Measurements from ENCODE around the gene ALS2. TPM values are rescaled to one million over a fixed set of nuclear protein-coding genes. Genes with fewer than 3 reads are reported as not detected.
"Not testable (repeated sequence)": the region's sequence is repeated elsewhere in the genome, so short reads cannot be mapped to it uniquely, and the experiment has no call there.

The ALS2 gene
- 20.8 and 23.5 TPM in 2 replicates for total RNA-seq

DNA sequence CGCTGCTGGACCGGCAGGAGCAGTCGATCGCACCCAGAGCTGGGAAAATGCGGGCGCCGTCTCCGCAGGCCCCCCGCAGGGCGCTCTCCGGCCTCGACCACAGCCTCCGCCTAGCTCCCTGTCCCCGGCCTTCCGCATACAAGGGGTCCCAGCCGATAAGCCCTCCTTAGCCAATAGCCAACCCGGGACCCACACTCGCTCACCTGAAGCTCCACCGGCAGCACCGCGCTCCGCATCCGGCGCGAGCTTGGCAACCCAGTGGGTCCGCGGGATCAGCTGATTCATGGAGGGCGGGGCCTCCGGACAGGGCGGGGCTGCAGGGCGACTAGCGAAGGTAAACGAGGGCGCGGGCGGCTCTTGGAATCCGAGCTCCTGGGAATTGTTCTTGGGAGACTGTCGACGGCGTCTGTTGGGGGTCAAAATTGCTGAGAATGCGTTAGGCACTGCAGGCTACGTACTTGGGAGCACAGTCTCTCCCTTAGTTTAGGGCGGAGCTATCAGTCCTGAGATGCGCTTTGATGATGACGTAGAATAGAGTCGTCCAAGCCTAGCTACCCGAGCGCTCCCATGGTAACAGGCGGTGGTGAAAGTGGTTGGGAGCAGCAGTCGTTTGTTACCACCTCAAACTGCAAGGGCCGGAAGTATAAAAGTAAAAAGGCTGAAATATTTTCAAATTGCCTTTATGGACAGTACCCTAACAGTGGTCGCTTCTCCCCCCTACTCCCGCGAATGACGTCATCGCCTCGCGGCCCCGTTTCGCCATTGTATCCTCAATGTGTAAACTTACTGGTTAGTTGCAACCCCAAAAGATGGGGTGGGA, at the start of gene ALS2:
Gene ALS2 (minus strand): TSS at position 260 of the 820 bp plus-strand sequence. CDS start 12,048 bp downstream, outside the sequence.
- peak; percentile 89 for DNase-seq (ENCODE audit: extremely low read depth, low read depth, low spot score)

GRCh38 chr2:201828220-201828619, 47.5 kb upstream of the ALS2 start:
- no peak for DNase-seq (ENCODE audit: extremely low read depth, low read depth, low spot score)

- no peak for DNase-seq (ENCODE audit: extremely low read depth, low read depth, low spot score)
These were observed 46.9 kb upstream of the ALS2 start for GRCh38 chr2:201827621-201828020.

GRCh38 chr2:201824212-201824611, 43.5 kb upstream of the ALS2 start:
- no peak for DNase-seq (ENCODE audit: extremely low read depth, low read depth, low spot score)

DNA sequence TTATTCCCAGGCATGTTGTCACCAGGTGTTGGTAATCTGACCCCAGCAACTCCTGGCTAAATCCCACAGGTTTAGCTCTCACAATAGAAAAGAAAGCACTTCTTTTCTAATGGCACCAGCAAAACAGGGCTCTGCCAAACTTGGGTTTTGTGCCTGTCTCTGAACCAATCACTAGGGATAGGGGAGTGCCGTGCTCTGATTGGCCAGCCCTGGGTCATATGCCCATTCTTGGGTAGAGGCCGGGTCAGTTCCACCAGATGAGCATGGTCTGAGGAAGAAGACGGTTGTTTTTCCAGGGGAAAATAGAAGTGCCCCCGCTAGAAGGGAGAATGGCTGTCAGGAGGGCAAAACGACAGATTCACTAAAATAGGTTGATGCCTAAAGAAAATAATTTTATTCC, 40.3 kb upstream of the ALS2 start:
- DNase-seq (ENCODE audit: extremely low read depth, low read depth, low spot score), result no peak

GRCh38 chr2:201820383-201821007, 39.8 kb upstream of the ALS2 start:
- DNase-seq (ENCODE audit: extremely low read depth, low read depth, low spot score), result no peak

- DNase-seq (ENCODE audit: extremely low read depth, low read depth, low spot score), result no peak
These were observed 36.2 kb upstream of the ALS2 start for GRCh38 chr2:201816657-201817575.

DNA sequence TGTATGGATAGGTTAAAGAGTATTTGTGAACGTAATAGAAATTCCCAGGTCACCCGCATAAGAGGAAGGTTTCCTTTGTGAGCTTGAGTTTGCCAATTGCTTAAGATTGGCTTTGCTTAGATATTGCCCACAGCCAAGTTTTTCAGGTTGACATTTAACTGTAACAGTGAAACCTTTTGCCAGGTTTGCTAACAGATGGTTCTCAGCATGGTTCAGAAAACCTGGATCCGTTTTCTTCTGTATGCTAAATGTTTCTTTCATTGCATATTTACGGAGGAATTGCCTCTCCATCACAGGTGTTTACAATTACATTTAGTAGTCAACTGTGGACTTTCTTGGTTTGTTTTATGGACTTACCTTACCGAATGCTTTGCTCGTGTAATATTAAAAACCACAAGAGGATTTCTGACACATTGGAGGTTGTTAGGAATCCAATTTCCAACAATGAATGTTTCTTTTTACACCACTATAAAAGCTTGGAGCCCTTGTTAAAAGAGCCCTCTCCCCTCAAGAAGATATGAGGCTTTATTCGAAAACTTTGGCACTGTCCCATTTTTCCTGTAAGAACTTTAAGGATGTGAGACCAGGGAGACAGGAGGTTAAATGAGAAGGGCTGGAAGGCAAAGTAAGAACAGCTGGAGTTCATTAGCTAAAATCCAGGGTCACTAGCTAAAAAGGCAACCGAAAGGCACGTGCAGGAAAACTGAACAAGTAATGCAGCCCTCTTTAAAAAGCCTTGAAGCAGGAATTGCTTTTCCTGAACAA, 33.4 kb upstream of the ALS2 start:
- no peak for DNase-seq (ENCODE audit: extremely low read depth, low read depth, low spot score)

GRCh38 chr2:201810604-201811003, 29.9 kb upstream of the ALS2 start:
- not testable (repeated sequence) for DNase-seq (ENCODE audit: extremely low read depth, low read depth, low spot score)

DNA sequence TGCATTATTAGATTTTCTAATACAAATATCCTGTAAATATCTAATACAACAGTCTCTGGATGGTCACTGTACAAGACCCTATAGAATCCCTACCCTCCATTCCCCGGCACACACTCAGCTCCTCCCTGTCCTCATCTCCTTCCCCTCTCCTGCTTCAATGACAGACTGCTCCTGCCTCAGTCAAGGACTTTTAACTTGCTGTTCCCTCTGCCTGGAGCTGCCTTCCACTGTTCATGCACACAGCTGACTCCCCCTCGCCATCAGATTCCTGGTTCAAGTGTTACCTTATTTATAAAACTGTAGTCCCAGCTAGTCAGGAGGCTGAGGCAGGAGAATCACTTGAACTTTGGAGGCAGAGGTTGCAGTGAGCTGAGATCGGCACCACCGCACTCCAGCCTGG, 28.9 kb upstream of the ALS2 start:
- DNase-seq (ENCODE audit: extremely low read depth, low read depth, low spot score), result no peak

- no peak for DNase-seq (ENCODE audit: extremely low read depth, low read depth, low spot score)
These were observed 27.3 kb upstream of the ALS2 start for GRCh38 chr2:201808027-201808426.

- DNase-seq (ENCODE audit: extremely low read depth, low read depth, low spot score), result no peak
These were observed 26.8 kb upstream of the ALS2 start for GRCh38 chr2:201807452-201807999.

DNA sequence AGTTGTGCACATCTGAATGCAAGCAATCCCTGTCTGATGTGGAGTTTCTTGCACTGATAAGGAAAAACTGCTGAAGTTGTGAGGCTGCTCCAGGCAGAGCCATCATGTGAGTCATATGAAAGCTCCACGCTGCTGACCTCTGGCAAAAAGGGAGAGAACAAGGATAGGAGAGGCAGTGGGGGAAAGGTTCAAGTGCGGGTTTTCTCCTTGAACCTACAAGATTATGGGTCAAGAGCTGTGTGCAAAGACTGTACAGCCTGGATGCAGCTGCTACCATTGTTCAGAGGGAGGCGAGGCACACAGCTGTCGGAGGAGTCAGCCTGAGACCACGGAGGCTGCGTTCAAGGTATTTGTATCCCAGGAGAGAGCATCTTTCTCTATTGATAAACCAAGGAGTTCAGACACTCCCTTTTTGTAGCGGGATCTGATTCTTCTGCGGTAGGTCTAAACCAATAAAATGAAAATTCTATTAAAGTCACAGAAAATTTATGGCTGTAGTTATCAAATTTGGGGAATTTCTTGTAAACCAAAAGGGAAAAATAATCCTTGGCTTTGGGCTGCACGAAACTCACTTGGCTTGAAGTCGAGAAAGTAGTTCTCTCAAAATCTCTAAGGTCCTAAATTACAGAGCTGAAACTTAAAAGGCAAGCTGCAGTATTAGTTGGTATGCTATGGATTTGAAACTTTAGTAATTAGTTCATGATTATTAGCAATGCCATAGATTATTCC, 25.9 kb upstream of the ALS2 start, which contains the start of gene CDK15:
Gene CDK15 (plus strand): TSS at position 96 of the 729 bp plus-strand sequence. CDS start 128 bp downstream, at position 224.
- no peak for DNase-seq (ENCODE audit: extremely low read depth, low read depth, low spot score)

DNA sequence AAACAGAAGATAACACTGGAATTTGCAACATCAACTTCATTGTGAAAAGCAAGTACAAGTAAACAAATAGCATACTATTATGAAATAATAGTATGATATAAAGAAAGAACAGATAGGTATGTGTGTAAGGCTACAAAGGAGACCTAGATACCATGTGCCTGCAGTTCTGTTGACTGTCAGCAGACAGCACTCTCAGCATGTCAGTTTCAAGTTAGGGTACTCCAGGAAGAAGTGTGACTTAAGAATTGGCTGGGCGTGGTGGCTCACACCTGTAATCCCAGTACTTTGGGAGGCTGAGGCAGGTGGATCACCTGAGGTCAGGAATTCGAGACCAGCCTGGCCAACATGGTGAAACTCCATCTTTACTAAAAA, 18.2 kb upstream of the ALS2 start:
- not testable (repeated sequence) for DNase-seq (ENCODE audit: extremely low read depth, low read depth, low spot score)

DNA sequence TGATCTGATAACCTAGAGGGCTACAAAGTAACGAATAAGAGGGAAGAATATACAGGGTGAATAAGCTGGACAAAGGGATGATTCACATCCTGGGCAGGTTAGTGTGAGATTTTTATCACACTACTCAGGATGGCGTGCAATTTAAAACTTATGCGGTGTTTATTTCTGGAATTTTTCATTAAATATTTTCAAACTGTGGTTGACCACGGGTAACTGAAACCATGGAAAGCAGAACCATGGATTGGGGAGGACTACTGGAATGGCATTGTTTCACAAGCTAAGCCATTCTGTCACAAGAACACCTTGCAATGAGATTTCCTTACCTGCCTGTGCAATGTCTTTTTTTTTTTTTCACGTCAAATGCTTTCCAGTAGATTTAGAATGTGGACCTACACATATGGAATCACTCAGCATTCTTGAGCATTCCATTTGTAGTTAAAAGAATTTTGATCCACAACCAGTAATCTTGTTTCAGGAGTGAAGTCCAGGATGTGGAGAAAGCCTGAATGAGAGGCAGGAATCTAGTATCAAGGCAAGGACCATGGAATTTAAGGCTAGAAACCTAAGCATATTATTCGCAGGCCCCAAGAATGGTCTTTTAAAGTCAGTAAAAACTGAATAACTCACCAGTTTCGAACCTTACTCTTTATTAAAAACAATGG, 17.6 kb upstream of the ALS2 start:
- no peak for DNase-seq (ENCODE audit: extremely low read depth, low read depth, low spot score)

DNA sequence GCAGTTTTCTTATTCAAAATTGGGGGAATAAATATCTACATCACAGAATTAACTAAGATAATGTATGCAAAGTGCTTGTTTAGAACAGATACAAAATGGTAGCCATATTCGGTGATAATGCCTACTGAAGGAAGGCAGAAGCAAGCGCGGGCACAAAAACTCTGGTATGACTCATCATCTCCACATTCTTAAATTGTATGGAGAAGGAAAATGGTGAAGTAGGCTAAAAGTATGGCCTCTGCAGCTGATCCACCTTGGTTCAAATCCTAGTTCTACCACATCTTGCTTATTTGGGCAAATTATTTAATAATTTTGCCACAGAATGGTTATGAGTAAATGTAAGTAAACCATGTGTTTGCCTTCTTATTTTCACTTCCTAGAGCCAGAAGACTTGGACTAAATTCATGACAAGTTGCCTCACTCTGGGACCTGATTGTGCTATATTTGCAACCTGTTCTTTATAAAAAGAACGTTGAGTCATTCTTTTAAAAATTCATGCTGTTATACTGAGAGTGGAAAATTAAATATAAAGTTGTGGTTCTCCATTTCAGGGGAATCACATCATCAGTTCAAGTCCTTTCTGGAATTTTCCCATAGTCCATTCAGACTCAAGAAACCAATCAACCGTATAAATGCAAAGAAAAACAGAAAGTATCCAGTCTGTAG, 16.6 kb upstream of the ALS2 start:
- DNase-seq (ENCODE audit: extremely low read depth, low read depth, low spot score), result no peak

- DNase-seq (ENCODE audit: extremely low read depth, low read depth, low spot score), result no peak
These were observed 15.7 kb upstream of the ALS2 start for GRCh38 chr2:201796478-201796865.
